D721Med (cell line): ENCODE data around the gene ITGBL1.

ENCODE experiments used
- DNase-seq: peaks from one replicate; pipeline ENCODE4 v3.0.0; 2011; ENCODE audit warnings: low spot score; ENCODE audit not compliant: insufficient read length
- FAIRE-seq: peaks from 2 replicates; lab custom pipeline; 2011; peaks lifted over from hg19 to GRCh38; lab: Jason Lieb, UNC
- TF ChIP-seq, protein P1 (sequence below): IDR thresholded peaks from 2 replicates; pipeline ENCODE4 v1.5.1; 2012; ENCODE audit warnings: mild to moderate bottlenecking, control low read depth; ENCODE audit not compliant: insufficient read depth; ENCODE audit errors: missing control alignments

The ITGBL1 gene

DNA sequence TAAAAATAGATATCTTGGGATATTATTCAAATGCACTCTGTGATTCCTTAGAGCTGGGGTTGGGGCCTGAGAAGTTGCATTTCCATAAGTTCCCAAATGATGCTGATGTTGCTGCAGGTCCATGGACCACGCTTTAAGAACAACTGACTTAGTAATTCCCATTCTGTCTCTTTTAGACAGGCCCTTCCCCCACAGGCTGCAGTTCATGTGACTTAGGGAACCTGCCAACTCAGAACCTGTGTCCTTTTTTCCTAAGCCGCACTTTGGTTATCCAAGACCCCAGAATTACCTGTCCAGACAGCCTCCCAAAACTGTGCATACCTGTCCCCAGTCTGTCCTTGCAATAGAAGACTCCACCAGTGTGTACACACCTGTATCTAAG is 1.7 kb upstream of the ITGBL1 start:
- FAIRE-seq: no peak
- TF ChIP-seq, protein P1, sequence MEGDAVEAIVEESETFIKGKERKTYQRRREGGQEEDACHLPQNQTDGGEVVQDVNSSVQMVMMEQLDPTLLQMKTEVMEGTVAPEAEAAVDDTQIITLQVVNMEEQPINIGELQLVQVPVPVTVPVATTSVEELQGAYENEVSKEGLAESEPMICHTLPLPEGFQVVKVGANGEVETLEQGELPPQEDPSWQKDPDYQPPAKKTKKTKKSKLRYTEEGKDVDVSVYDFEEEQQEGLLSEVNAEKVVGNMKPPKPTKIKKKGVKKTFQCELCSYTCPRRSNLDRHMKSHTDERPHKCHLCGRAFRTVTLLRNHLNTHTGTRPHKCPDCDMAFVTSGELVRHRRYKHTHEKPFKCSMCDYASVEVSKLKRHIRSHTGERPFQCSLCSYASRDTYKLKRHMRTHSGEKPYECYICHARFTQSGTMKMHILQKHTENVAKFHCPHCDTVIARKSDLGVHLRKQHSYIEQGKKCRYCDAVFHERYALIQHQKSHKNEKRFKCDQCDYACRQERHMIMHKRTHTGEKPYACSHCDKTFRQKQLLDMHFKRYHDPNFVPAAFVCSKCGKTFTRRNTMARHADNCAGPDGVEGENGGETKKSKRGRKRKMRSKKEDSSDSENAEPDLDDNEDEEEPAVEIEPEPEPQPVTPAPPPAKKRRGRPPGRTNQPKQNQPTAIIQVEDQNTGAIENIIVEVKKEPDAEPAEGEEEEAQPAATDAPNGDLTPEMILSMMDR: no peak

DNA sequence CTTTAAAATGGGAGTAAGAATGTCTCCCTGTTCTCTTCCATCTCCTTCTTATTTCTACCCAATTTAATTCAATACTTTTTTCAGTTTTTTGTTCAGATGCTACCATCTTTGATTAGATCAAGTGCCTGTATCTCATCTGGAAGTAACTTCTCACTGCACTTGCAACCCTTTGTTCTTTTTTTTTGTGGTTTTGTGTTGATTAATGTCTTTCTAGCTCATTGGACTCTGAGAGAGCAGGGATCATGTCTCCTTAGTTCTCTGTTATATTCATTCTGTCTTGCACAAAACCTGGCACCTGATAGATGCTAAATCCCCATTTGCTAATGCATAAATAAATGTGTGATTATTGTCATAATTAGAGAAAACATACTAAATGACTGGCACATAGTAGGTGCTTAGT is 834 bp upstream of the ITGBL1 start:
- no peak for DNase-seq
- no peak for FAIRE-seq
- TF ChIP-seq, protein P1: no peak

More for the DNA sequence above, 1.7 kb upstream of the ITGBL1 start:
- no peak for DNase-seq

DNA sequence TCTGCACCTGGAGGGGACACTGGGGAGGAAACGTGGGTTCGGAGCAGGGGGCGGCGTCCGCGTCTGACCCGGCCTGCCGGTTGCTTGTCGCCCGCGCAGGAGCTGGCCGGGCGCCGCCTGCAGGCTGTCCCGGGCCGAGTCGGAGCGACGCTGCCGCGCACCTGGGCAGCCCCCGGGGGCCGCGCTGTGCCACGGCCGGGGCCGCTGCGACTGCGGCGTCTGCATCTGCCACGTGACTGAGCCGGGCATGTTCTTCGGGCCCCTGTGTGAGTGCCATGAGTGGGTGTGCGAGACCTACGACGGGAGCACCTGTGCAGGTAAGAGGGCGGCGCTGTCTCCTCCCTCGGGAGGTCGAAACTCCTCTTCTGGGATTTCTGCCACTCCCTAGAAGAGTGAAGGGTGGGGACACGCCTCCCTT is 1.3 kb downstream of the ITGBL1 start:
- TF ChIP-seq, protein P1: no peak
- no peak for DNase-seq
- FAIRE-seq: no peak

DNA sequence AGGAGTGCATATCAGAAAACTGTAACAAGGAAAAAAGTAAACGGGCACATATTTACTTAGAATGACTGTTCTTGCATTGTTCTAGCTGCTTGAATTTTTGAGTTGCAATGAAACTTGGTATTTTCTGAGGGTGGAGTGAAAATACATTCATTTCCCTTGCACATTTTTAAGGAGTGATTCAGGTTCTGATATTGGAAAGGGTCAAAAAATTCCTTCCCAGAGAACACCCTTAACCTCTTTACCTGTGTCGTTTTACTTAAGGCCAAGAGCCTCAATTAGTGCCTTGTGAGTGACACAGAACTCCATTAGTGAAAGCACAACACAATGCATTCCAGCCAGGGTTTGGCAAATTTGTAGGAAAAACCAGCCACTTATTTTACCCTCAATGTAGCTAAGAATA is 2.3 kb downstream of the ITGBL1 start:
- FAIRE-seq: no peak
- DNase-seq: no peak
- TF ChIP-seq, protein P1: no peak

DNA sequence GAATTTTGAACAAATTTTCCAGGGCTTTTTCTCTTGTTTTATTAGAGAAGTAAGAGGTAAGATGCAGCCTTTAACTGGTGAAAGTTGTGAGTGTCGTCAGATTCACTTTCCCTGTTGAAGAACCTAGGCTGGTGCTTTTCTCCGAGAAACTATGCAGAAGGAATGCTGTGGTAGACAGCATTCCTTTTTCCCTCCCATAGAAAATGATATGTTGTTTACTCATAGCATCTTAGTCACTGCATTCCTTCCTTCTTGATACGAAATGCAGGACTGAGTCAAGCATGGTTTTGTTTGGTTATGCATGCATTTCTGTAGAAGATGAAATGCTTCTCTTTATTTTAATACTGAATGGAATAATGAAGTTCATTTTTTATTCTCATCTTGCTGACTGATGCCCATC is 3.4 kb downstream of the ITGBL1 start:
- FAIRE-seq (no peak), DNase-seq (no peak)
- TF ChIP-seq, protein P1: no peak

DNA sequence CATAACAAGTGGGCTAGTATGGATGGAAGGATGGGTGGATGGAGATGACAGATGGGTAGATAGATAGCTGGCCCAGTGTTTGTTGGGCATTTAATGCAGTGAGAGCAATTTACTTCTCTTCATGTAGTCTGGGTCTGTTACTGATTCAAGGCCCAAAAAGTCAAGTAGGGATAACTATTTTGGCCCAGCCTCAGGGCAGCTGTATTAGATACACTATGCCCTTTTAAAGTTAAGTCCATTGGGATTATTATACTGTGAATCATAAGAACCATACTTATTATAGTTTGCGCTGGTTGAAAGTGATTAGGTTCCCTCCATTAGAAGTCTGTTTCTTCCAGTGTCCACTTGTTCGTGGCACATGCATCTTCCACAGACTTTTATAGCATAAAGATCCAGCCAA is 4.7 kb downstream of the ITGBL1 start:
- TF ChIP-seq, protein P1: no peak
- no peak for FAIRE-seq
- no peak for DNase-seq

DNA sequence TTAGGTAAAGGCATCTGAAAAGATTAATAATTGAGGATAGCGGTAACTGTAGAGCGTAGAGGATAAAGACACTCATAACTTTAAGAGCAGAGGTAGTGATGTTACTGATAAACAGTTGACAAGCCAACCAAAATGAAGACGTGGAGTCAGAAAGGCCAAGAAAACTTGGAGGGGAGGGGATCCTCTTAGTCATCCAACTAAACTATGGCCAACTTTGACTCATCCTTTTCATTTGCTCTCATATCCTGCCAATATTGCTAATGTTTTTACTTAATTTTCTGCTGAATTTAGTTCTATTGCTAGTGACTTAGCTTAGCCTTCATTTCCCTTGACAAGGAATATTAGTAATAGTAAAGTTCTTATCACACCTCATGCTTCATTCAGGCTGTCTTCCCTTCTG is 13.4 kb downstream of the ITGBL1 start:
- TF ChIP-seq, protein P1: no peak
- DNase-seq: no peak
- no peak for FAIRE-seq
